ENCODE data around the gene CDYL.

- TF ChIP-seq CTCF (IDR thresholded peaks at IDR 0.05 in 8 of 11, conservative IDR thresholded peaks at IDR 0.05 in 3 of 11) (no peak), POLR2AphosphoS5 (IDR thresholded peaks at IDR 0.05) (no peak), POLR2A (IDR thresholded peaks at IDR 0.05) (no peak)
Measured at GRCh38 chr6:4727671-4728435, 48.4 kb upstream of the CDYL start.
